Measurements from ENCODE around the gene CPEB1.

DNA sequence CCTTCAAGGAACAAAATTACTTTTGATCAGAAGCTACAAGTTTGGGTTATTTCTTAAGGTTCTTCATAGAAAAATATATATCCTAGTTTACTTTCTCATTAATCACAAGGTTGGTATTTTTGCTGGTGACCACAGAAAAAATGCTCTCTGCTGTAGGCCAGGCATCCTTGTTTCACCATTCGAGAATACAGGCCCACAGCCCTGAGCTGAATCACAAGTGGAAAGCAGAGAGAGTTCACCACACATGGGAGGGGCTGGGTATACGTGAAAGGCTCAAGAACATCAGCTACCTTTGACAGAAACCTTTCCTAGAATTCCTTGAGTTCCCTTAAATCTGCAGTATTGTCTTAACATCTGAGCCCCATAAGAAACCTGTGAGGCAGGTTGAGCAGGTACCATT, 23.2 kb downstream of the CPEB1 start:
- TF ChIP-seq, protein P1, sequence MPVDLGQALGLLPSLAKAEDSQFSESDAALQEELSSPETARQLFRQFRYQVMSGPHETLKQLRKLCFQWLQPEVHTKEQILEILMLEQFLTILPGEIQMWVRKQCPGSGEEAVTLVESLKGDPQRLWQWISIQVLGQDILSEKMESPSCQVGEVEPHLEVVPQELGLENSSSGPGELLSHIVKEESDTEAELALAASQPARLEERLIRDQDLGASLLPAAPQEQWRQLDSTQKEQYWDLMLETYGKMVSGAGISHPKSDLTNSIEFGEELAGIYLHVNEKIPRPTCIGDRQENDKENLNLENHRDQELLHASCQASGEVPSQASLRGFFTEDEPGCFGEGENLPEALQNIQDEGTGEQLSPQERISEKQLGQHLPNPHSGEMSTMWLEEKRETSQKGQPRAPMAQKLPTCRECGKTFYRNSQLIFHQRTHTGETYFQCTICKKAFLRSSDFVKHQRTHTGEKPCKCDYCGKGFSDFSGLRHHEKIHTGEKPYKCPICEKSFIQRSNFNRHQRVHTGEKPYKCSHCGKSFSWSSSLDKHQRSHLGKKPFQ (CRISPR knock-in tag; IDR thresholded peaks at IDR 0.05; ENCODE audit: insufficient replicate concordance) = no peak
- TF ChIP-seq, protein P2, sequence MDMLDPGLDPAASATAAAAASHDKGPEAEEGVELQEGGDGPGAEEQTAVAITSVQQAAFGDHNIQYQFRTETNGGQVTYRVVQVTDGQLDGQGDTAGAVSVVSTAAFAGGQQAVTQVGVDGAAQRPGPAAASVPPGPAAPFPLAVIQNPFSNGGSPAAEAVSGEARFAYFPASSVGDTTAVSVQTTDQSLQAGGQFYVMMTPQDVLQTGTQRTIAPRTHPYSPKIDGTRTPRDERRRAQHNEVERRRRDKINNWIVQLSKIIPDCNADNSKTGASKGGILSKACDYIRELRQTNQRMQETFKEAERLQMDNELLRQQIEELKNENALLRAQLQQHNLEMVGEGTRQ (IDR thresholded peaks at IDR 0.05; ENCODE audit: low read depth, low read length) = no peak
- TF ChIP-seq, protein P2 (CRISPR knock-in tag; IDR thresholded peaks at IDR 0.05; ENCODE audit: borderline replicate concordance) = no peak
- TF ChIP-seq, protein P3, sequence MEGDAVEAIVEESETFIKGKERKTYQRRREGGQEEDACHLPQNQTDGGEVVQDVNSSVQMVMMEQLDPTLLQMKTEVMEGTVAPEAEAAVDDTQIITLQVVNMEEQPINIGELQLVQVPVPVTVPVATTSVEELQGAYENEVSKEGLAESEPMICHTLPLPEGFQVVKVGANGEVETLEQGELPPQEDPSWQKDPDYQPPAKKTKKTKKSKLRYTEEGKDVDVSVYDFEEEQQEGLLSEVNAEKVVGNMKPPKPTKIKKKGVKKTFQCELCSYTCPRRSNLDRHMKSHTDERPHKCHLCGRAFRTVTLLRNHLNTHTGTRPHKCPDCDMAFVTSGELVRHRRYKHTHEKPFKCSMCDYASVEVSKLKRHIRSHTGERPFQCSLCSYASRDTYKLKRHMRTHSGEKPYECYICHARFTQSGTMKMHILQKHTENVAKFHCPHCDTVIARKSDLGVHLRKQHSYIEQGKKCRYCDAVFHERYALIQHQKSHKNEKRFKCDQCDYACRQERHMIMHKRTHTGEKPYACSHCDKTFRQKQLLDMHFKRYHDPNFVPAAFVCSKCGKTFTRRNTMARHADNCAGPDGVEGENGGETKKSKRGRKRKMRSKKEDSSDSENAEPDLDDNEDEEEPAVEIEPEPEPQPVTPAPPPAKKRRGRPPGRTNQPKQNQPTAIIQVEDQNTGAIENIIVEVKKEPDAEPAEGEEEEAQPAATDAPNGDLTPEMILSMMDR (CRISPR knock-in tag; IDR thresholded peaks at IDR 0.05) = no peak
- TF ChIP-seq, protein P4, sequence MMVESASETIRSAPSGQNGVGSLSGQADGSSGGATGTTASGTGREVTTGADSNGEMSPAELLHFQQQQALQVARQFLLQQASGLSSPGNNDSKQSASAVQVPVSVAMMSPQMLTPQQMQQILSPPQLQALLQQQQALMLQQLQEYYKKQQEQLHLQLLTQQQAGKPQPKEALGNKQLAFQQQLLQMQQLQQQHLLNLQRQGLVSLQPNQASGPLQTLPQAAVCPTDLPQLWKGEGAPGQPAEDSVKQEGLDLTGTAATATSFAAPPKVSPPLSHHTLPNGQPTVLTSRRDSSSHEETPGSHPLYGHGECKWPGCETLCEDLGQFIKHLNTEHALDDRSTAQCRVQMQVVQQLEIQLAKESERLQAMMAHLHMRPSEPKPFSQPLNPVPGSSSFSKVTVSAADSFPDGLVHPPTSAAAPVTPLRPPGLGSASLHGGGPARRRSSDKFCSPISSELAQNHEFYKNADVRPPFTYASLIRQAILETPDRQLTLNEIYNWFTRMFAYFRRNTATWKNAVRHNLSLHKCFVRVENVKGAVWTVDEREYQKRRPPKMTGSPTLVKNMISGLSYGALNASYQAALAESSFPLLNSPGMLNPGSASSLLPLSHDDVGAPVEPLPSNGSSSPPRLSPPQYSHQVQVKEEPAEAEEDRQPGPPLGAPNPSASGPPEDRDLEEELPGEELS (CRISPR knock-in tag; IDR thresholded peaks at IDR 0.05) = no peak
- TF ChIP-seq FOSL2 (CRISPR knock-in tag; IDR thresholded peaks at IDR 0.05) = no peak
- TF ChIP-seq AHR (CRISPR knock-in tag; IDR thresholded peaks at IDR 0.05) = no peak
- TF ChIP-seq, protein P5, sequence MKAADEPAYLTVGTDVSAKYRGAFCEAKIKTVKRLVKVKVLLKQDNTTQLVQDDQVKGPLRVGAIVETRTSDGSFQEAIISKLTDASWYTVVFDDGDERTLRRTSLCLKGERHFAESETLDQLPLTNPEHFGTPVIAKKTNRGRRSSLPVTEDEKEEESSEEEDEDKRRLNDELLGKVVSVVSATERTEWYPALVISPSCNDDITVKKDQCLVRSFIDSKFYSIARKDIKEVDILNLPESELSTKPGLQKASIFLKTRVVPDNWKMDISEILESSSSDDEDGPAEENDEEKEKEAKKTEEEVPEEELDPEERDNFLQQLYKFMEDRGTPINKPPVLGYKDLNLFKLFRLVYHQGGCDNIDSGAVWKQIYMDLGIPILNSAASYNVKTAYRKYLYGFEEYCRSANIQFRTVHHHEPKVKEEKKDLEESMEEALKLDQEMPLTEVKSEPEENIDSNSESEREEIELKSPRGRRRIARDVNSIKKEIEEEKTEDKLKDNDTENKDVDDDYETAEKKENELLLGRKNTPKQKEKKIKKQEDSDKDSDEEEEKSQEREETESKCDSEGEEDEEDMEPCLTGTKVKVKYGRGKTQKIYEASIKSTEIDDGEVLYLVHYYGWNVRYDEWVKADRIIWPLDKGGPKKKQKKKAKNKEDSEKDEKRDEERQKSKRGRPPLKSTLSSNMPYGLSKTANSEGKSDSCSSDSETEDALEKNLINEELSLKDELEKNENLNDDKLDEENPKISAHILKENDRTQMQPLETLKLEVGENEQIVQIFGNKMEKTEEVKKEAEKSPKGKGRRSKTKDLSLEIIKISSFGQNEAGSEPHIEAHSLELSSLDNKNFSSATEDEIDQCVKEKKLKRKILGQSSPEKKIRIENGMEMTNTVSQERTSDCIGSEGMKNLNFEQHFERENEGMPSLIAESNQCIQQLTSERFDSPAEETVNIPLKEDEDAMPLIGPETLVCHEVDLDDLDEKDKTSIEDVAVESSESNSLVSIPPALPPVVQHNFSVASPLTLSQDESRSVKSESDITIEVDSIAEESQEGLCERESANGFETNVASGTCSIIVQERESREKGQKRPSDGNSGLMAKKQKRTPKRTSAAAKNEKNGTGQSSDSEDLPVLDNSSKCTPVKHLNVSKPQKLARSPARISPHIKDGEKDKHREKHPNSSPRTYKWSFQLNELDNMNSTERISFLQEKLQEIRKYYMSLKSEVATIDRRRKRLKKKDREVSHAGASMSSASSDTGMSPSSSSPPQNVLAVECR (CRISPR knock-in tag; IDR thresholded peaks at IDR 0.05; ENCODE audit: borderline replicate concordance) = no peak
- TF ChIP-seq, protein P6, sequence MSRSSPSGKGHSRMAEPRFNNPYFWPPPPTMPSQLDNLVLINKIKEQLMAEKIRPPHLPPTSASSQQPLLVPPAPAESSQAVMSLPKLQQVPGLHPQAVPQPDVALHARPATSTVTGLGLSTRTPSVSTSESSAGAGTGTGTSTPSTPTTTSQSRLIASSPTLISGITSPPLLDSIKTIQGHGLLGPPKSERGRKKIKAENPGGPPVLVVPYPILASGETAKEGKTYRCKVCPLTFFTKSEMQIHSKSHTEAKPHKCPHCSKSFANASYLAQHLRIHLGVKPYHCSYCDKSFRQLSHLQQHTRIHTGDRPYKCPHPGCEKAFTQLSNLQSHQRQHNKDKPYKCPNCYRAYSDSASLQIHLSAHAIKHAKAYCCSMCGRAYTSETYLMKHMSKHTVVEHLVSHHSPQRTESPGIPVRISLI (CRISPR knock-in tag; IDR thresholded peaks at IDR 0.05; ENCODE audit: borderline replicate concordance) = no peak
- no peak for TF ChIP-seq TAF15 (IDR thresholded peaks at IDR 0.05; ENCODE audit: low read depth, low read length, poor library complexity, severe bottlenecking)
- TF ChIP-seq KLF12 (CRISPR knock-in tag; IDR thresholded peaks at IDR 0.05; ENCODE audit: borderline replicate concordance) = no peak
- TF ChIP-seq ZBTB1 (CRISPR knock-in tag; IDR thresholded peaks at IDR 0.05; ENCODE audit: borderline replicate concordance) = no peak
- TF ChIP-seq ZKSCAN5 (CRISPR knock-in tag; IDR thresholded peaks at IDR 0.05) = no peak
- no peak for TF ChIP-seq MATR3 (CRISPR knock-in tag; IDR thresholded peaks at IDR 0.05)
- TF ChIP-seq TAF1 (CRISPR knock-in tag; IDR thresholded peaks at IDR 0.05) = no peak

Data from HepG2 (cell line).